ENCODE data around the gene AP1S1. TPM values are rescaled to one million over a fixed set of nuclear protein-coding genes. Genes with fewer than 3 reads are reported as not detected.

The AP1S1 gene
- total and polyA plus RNA-seq, 2 donors (not counting 3 experiments of a cell fraction or from before 2014, with no cell fraction given), result 93.3 to 106 TPM

- Histone ChIP-seq H3K9ac (replicated peaks; ENCODE audit: extremely low read depth, insufficient read depth, low read length) (no peak overlapping the region), H3K27me3 (ENCODE audit: control insufficient read depth in 2 of 2, insufficient read depth in 2 of 2, low read length in 2 of 2) (peaks cover 6 to 10% of the 10 kb centered on the region in 2 experiments), H3K9me3 (replicated peaks; ENCODE audit: control insufficient read depth, insufficient read depth, low read length) (no peaks in the 10 kb centered on the region), H3K9me1 (replicated peaks; ENCODE audit: control insufficient read depth, extremely low read depth, insufficient read depth, low read length) (no peaks in the 10 kb centered on the region), H3K4me2 (ENCODE audit: insufficient read depth, low read length) (no peak overlapping the region), H3K4me3 (replicated peaks in 1 of 3; ENCODE audit: insufficient read depth in 1 of 3, low read depth in 1 of 3, low read length in 3 of 3) (no peak overlapping the region), H3K36me3 (ENCODE audit: control insufficient read depth in 2 of 2, extremely low read depth in 1 of 2, insufficient read depth in 2 of 2, low read length in 2 of 2) (peaks cover 11 to 32% of the 10 kb centered on the region in 2 experiments), H3K4me1 (ENCODE audit: control insufficient read depth, extremely low read depth, insufficient read depth, low read length) (no peaks in the 10 kb centered on the region), H2AFZ (ENCODE audit: low read depth, low read length) (no peak overlapping the region), H3K79me2 (ENCODE audit: control insufficient read depth, insufficient read depth, low read length) (no peaks in the 10 kb centered on the region), H4K20me1 (replicated peaks; ENCODE audit: control insufficient read depth, extremely low read depth, insufficient read depth, low read length) (no peaks in the 10 kb centered on the region), H3K27ac (ENCODE audit: insufficient read depth, low read depth, low read length) (no peak overlapping the region)
- TF ChIP-seq MAX (IDR thresholded peaks at IDR 0.05; ENCODE audit: insufficient read depth, insufficient read length) (no peak), FOS (IDR thresholded peaks at IDR 0.05; ENCODE audit: borderline replicate concordance, insufficient read depth, low read length) (no peak), POLR2A (IDR thresholded peaks at IDR 0.05; ENCODE audit: low read depth, low read length) (no peak), POLR2AphosphoS5 (IDR thresholded peaks at IDR 0.05; ENCODE audit: insufficient read depth, low read depth, low read length) (no peak), JUN (IDR thresholded peaks at IDR 0.05; ENCODE audit: borderline replicate concordance, insufficient read depth, insufficient read length, low read depth) (no peak), MYC (IDR thresholded peaks at IDR 0.05; ENCODE audit: low read depth, low read length) (no peak), EZH2 (IDR thresholded peaks at IDR 0.05; ENCODE audit: borderline replicate concordance, low read depth, low read length, severe bottlenecking) (no peak), CTCF (IDR thresholded peaks at IDR 0.05; ENCODE audit: extremely low read depth in 1 of 2, insufficient read depth in 1 of 2, low read depth in 1 of 2, low read length in 2 of 2) (no peak), GATA2 (IDR thresholded peaks at IDR 0.05; ENCODE audit: insufficient read depth, insufficient read length, low read depth, low read length) (no peak)
- CTCF ChIA-PET, result interaction anchor here (1.3 to 1.7 kb wide), 2 partner anchors 9 to 15 kb away, joined by 3 to 6 read pairs; no protein-coding TSS in a partner anchor
- dilution Hi-C loops (cut with MboI; ENCODE audit: extremely low pct_ligation_motif_present, low sequenced_read_pairs) (no loop called here), intact Hi-C loops (cut with micrococcal nuclease) (no loop called here)
- BruUV-seq (replicated peaks), result no TSS peak
- DNase-seq (ENCODE audit: low read depth, low spot score) (no peak), FAIRE-seq (no peak)
- POLR2A ChIA-PET, result no interaction called here
These were observed 53.2 kb downstream of the AP1S1 start for GRCh38 chr7:101207459-101207858.

Data from endothelial cell of umbilical vein (primary cell).